ENCODE data around the gene LEF1. TPM values are rescaled to one million over a fixed set of nuclear protein-coding genes. Genes with fewer than 3 reads are reported as not detected.

Gene LEF1
- total RNA-seq, 1 donor from 2014 or later, result 16.6 TPM

DNA sequence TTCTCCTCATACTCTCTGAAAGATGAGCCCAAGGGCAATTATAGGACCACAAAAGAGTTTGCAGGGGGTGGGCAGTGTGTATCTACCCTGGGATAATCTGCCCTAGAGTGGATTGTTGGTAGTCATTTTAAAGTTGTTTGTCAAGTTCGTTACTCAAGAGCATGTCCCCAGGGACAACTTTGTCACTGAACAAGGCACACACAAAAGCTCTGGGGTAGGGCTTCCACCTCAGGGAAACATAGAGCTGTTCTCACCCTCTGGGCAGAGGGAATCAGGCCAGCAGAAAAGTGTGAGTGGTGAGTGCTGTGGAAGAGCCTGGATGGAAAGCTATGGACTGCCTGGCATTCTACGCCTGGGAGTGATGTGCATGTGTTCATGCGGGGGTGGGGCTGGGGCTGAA lies 23.3 kb upstream of the LEF1 start:
- no peak for FAIRE-seq
- no peak overlapping the region for H2AFZ ChIP-seq (ENCODE audit: low read depth, low read length)
- no peak overlapping the region for H3K4me3 ChIP-seq (ENCODE audit: insufficient read depth, low read depth, low read length)
- peaks cover 26% of the 10 kb centered on the region for H3K27me3 Mint-ChIP-seq (ENCODE audit: low read depth, unreplicated experiment)
- no peak overlapping the region for H3K27ac ChIP-seq (ENCODE audit: low read depth, low read length)
- DNase-seq (ENCODE audit: low read depth), result no peak
- no peaks in the 10 kb centered on the region for H3K36me3 ChIP-seq (ENCODE audit: insufficient read depth, low read length)
- TF ChIP-seq EZH2 (IDR thresholded peaks at IDR 0.05; ENCODE audit: insufficient read depth, low read length), result no peak
- peaks cover 2% of the 10 kb centered on the region for H3K27me3 ChIP-seq (ENCODE audit: insufficient read depth, low read length)
- no peaks in the 10 kb centered on the region for H3K79me2 ChIP-seq (ENCODE audit: insufficient read depth, low read length)
- no peaks in the 10 kb centered on the region for H3K4me1 Mint-ChIP-seq (ENCODE audit: low read depth, unreplicated experiment)
- no peak overlapping the region for H3K4me3 Mint-ChIP-seq (ENCODE audit: unreplicated experiment)
- no peaks in the 10 kb centered on the region for H3K36me3 Mint-ChIP-seq (ENCODE audit: low read depth, unreplicated experiment)
- no peaks in the 10 kb centered on the region for H3K4me1 ChIP-seq (ENCODE audit: insufficient read depth, low read length)
- H3K27ac Mint-ChIP-seq (ENCODE audit: unreplicated experiment), result no peak overlapping the region
- H3K9me3 Mint-ChIP-seq (ENCODE audit: unreplicated experiment), result no peaks in the 10 kb centered on the region
- no peaks in the 10 kb centered on the region for H3K9me3 ChIP-seq (ENCODE audit: insufficient read depth, low read depth, low read length)
- no peak overlapping the region for H3K4me2 ChIP-seq (ENCODE audit: low read length)
- H4K20me1 ChIP-seq (ENCODE audit: insufficient read depth, low read length), result no peaks in the 10 kb centered on the region
- no peak overlapping the region for H3K9ac ChIP-seq (ENCODE audit: low read length)

DNA sequence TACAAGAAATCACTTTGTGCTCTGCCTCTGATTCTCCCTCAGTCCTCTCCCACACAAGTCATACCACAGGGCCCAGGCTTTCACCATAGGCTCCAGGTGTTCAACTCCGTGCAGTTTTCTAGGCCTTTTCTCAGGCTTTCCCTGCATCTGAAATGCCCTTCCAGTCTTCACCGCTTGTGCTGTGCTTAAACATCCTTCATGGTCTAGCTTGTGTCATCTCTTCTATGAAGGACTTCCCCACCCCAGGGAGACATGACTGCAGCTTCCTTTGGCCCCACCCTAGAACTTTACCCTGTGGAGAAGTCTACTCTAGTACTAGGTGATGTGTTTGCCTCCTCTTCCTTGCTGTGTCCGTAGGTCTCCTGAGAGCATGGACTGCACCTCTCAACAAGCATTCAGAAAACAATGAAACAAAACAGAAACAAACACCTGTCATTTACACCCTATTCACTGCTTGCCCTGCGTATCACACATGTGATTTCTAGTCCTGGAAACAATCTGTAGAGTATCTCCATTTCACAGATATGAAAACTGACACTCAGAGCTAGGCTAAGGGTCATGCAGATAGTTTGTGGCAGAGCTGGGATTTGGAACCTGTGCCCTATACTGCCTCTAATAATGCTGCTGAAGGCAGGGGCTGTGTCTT lies 22.7 kb upstream of the LEF1 start:
- FAIRE-seq, result no peak
- Histone ChIP-seq H3K9ac (ENCODE audit: low read length) (no peak overlapping the region), H2AFZ (ENCODE audit: low read depth, low read length) (no peak overlapping the region), H3K4me2 (ENCODE audit: low read length) (no peak overlapping the region), H3K27ac (ENCODE audit: low read depth, low read length) (no peak overlapping the region), H3K4me1 (ENCODE audit: insufficient read depth, low read length) (no peaks in the 10 kb centered on the region), H4K20me1 (ENCODE audit: insufficient read depth, low read length) (no peaks in the 10 kb centered on the region), H3K36me3 (ENCODE audit: insufficient read depth, low read length) (no peaks in the 10 kb centered on the region), H3K27me3 (ENCODE audit: insufficient read depth, low read length) (peaks cover 2% of the 10 kb centered on the region), H3K9me3 (ENCODE audit: insufficient read depth, low read depth, low read length) (no peaks in the 10 kb centered on the region), H3K4me3 (ENCODE audit: insufficient read depth, low read depth, low read length) (no peak overlapping the region), H3K79me2 (ENCODE audit: insufficient read depth, low read length) (no peaks in the 10 kb centered on the region)
- peaks cover 26% of the 10 kb centered on the region for H3K27me3 Mint-ChIP-seq (ENCODE audit: low read depth, unreplicated experiment)
- H3K9me3 Mint-ChIP-seq (ENCODE audit: unreplicated experiment), result no peaks in the 10 kb centered on the region
- TF ChIP-seq, protein P1, sequence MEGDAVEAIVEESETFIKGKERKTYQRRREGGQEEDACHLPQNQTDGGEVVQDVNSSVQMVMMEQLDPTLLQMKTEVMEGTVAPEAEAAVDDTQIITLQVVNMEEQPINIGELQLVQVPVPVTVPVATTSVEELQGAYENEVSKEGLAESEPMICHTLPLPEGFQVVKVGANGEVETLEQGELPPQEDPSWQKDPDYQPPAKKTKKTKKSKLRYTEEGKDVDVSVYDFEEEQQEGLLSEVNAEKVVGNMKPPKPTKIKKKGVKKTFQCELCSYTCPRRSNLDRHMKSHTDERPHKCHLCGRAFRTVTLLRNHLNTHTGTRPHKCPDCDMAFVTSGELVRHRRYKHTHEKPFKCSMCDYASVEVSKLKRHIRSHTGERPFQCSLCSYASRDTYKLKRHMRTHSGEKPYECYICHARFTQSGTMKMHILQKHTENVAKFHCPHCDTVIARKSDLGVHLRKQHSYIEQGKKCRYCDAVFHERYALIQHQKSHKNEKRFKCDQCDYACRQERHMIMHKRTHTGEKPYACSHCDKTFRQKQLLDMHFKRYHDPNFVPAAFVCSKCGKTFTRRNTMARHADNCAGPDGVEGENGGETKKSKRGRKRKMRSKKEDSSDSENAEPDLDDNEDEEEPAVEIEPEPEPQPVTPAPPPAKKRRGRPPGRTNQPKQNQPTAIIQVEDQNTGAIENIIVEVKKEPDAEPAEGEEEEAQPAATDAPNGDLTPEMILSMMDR (IDR thresholded peaks at IDR 0.05; ENCODE audit: insufficient read depth, low read depth, low read length), result no peak
- no peak for TF ChIP-seq EZH2 (IDR thresholded peaks at IDR 0.05; ENCODE audit: insufficient read depth, low read length)
- H3K4me3 Mint-ChIP-seq (ENCODE audit: unreplicated experiment), result no peak overlapping the region
- no peak for DNase-seq (ENCODE audit: low read depth)
- no peaks in the 10 kb centered on the region for H3K4me1 Mint-ChIP-seq (ENCODE audit: low read depth, unreplicated experiment)
- no peaks in the 10 kb centered on the region for H3K36me3 Mint-ChIP-seq (ENCODE audit: low read depth, unreplicated experiment)
- H3K27ac Mint-ChIP-seq (ENCODE audit: unreplicated experiment), result no peak overlapping the region

DNA sequence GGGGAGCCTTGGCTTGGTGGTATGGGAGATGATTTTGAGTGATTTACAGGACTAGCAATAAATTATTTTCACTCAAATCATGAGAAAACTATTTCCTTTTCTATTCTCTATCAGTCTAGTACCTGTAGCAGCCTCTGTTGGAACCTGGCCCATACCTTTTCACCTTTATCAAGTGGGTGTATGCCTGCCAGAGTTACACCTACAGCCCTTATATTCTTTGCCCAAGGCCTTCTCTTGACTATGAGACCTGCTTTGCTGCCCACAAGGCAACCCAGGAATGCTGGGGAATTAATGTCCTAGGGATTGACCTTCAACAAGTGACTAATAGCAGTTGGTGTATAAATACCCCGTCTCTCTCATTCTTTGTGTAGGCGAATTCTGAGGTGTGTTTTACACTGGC lies 20.0 kb upstream of the LEF1 start:
- H3K36me3 Mint-ChIP-seq (ENCODE audit: low read depth, unreplicated experiment), result no peaks in the 10 kb centered on the region
- peaks cover 22% of the 10 kb centered on the region for H3K27me3 Mint-ChIP-seq (ENCODE audit: low read depth, unreplicated experiment)
- TF ChIP-seq, protein P1 (IDR thresholded peaks at IDR 0.05; ENCODE audit: insufficient read depth, low read depth, low read length), result no peak
- TF ChIP-seq EZH2 (IDR thresholded peaks at IDR 0.05; ENCODE audit: insufficient read depth, low read length), result no peak
- no peaks in the 10 kb centered on the region for H4K20me1 ChIP-seq (ENCODE audit: insufficient read depth, low read length)
- H2AFZ ChIP-seq (ENCODE audit: low read depth, low read length), result no peak overlapping the region
- H3K4me1 Mint-ChIP-seq (ENCODE audit: low read depth, unreplicated experiment), result peaks cover 3% of the 10 kb centered on the region
- H3K4me2 ChIP-seq (ENCODE audit: low read length), result no peak overlapping the region
- FAIRE-seq (no peak), DNase-seq (ENCODE audit: low read depth) (no peak)
- H3K27ac ChIP-seq (ENCODE audit: low read depth, low read length), result no peak overlapping the region
- peaks cover 3% of the 10 kb centered on the region for H3K4me1 ChIP-seq (ENCODE audit: insufficient read depth, low read length)
- no peak overlapping the region for H3K9ac ChIP-seq (ENCODE audit: low read length)
- H3K36me3 ChIP-seq (ENCODE audit: insufficient read depth, low read length), result no peaks in the 10 kb centered on the region
- H3K27me3 ChIP-seq (ENCODE audit: insufficient read depth, low read length), result peaks cover 2% of the 10 kb centered on the region
- no peaks in the 10 kb centered on the region for H3K9me3 Mint-ChIP-seq (ENCODE audit: unreplicated experiment)
- no peaks in the 10 kb centered on the region for H3K9me3 ChIP-seq (ENCODE audit: insufficient read depth, low read depth, low read length)
- H3K27ac Mint-ChIP-seq (ENCODE audit: unreplicated experiment), result no peak overlapping the region
- H3K79me2 ChIP-seq (ENCODE audit: insufficient read depth, low read length), result no peaks in the 10 kb centered on the region
- H3K4me3 ChIP-seq (ENCODE audit: insufficient read depth, low read depth, low read length), result no peak overlapping the region
- no peak overlapping the region for H3K4me3 Mint-ChIP-seq (ENCODE audit: unreplicated experiment)
